Renal pelvis (tissue), 4 donors: ENCODE data around the gene NEGR1. TPM values are rescaled to one million over a fixed set of nuclear protein-coding genes. Genes with fewer than 3 reads are reported as not detected.

ENCODE experiments used
- DNase-seq: peaks from one replicate; pipeline ENCODE4 v3.0.0-alpha.2; 2013
- polyA plus RNA-seq, 3 donors: library from polyadenylated mRNA; unstranded; fragments of 120-200 nt; gene quantifications; one replicate each; pipeline ENCODE4 v1.2.1, GENCODE V29; 2013; ENCODE audit not compliant: insufficient read length in 3 of 3

Gene NEGR1
- polyA plus RNA-seq, 3 donors = 3.3 to 4.8 (median 3.5) TPM

DNA sequence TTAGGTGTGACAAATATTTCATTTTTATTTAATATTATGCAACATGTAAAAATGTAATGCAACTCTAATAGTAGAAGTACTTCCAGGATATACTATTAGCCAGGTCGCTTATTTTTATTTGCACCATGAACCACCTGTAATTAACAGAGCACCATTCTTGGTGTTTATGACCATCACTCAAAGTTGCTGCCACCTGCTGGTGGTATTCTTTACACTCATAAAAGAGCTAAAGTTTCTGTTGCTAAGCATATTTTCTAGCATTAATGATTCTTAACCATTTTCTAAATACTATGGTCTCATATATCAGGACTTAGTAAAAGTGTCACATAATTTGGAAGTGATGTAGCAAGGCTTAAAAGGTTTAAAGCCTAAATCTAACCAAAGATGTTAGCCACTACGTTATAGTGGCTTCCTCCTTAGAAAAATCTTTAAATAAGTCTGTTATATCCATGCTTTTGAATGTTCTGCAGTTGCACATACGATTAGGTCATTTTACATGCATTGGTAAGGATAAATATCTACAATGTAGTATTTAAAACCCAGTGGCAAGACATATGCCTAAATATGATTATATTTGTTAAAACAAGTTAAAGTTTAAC, 244.5 kb downstream of the NEGR1 start:
- peak; percentile 24 for DNase-seq

DNA sequence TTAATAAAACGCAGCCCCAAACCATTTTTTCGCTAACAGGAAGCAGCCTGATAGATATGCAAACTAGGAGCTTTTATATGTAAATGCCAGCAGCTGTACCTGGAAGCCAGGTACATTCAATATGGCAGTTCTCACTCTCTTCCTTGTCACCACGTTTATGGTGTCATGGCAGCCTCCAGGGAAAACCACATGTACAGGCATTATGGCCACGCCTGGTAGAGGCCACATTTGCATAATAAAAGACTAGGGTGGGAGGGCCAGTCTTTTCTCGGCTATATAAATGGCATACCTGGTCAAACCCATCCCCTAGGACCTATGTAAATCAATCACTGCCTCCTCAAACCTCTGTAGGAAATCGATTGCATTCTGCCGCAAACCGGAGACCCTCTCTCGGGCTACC, 247.5 kb downstream of the NEGR1 start:
- no peak for DNase-seq

DNA sequence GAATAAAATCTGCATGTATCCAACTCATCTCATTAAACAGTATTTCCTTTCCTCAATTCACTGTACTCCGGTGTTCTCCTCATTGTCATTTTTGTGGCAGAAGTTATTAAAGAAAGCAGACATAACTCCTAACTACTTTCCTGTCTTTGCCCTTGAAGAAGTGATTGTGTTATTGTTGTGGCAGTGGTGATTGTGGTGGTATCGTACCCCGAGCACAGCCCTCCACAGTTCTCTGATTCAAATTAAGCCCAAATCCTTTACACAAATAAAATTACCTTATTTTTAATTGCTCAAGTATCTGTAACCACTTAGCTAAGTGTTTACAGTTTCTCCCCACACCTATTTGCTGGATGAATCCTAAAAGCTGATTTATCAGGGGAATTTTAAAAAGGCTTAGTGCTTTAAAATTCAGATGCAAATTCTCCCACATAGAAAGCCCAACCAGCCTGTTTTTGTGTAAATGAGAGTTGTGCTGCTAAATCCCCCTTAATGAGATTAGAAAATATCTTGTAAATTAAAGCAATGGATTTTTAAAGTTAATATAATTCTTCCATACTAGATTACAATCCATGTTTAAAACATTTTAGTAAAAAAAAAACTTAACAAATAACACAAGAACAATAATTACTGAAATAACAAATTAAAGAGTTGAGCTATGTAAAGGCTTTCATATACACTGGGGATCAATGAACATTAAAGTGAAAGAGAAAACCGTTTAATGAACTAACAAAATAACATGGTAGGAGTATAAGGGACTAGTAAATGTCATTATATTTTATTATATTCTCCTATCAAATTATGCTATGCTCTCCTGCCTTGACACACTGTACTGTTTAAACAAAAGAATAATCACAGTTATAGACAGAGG, 259.0 kb downstream of the NEGR1 start:
- no peak for DNase-seq

DNA sequence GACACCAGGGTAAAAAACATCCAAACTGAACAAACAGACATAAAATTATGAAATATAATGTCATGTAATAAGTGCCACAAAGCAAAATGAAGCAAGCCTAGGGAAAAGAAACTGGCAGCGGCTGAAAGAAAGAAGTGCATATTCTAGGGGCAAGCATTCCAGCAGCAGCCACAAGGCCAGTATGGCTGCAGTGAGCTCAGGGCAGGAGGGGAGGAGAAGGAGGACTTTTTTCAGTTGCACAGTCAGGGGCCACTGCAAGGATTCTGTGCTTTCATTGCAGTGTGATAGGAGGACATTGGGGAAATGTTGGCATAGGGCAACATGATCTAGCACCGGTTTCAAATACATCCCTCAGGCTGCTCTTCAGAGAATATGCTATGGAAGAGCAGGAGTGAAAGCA, 263.8 kb downstream of the NEGR1 start:
- no peak for DNase-seq

DNA sequence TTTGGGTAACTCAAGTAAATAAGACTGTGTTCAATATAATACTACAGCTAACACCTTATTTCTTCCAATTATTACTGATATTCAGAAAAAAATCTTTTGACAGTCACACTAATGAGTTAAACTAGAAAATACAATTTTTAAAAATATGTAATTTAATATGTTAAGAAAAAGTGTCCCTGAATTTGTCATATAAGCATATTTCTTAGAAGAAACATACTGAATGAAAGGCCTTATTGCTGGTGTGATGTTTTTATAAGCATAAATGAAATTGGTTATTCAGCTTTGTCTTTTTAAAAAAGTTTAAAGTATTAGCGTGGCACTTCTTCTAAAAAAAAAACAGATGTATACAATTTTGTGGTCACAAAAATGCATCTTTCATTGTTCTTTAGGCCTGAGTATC, 267.3 kb downstream of the NEGR1 start:
- DNase-seq = no peak

DNA sequence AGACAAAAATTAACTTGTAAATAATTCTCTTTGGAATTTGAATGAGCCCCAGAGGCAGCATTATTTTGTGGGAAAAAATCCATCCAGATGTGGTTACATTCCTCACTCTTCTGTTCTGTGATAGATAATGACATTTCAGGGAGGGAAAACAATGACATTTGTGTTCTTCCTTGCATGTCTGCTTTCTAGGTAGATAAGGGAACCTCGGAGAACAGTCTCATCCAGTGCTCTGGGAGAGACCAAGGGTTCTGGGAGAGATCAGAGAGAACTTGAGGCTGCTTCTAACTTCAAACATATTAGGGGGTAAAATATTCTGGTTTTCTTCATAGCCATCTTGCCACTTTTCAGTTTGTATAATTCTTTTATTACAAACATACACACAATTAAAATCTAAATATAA, 269.2 kb downstream of the NEGR1 start:
- DNase-seq = no peak

DNA sequence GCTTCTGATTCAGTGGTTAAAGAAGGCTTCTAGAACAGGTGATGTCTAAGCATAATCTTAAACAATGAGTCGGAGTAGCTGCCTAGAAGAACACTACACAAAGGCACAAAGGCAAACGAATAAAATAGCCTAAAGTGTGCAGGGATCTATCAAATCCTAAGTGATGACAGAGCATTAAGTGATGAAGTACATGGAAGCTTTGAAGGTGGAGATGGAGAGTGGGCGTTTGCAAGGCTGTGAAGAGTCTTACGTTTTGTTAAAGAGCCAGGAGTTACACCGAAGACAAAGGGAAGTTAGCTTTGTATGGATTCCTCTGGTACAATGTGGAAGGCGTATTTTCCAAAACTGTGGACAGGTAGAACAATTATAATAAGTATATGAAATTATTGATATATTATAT, 270.6 kb downstream of the NEGR1 start:
- DNase-seq = no peak

DNA sequence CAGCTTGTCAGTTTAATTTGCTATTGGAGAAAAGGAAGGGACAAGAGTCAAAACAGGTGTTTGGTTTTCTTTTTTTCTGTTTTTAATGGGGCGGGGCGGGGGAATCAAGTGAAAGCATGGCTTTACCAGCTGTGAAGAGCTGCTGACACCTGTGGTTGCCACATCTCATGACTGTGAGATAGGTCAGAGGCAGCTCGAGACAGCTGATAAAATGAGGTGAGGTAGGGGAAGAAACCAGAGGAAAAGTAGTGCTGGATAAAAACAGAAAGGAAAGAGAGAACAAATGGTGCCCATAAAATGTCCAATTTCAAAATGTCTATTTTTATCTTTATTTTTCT, 272.3 kb downstream of the NEGR1 start:
- no peak for DNase-seq

DNA sequence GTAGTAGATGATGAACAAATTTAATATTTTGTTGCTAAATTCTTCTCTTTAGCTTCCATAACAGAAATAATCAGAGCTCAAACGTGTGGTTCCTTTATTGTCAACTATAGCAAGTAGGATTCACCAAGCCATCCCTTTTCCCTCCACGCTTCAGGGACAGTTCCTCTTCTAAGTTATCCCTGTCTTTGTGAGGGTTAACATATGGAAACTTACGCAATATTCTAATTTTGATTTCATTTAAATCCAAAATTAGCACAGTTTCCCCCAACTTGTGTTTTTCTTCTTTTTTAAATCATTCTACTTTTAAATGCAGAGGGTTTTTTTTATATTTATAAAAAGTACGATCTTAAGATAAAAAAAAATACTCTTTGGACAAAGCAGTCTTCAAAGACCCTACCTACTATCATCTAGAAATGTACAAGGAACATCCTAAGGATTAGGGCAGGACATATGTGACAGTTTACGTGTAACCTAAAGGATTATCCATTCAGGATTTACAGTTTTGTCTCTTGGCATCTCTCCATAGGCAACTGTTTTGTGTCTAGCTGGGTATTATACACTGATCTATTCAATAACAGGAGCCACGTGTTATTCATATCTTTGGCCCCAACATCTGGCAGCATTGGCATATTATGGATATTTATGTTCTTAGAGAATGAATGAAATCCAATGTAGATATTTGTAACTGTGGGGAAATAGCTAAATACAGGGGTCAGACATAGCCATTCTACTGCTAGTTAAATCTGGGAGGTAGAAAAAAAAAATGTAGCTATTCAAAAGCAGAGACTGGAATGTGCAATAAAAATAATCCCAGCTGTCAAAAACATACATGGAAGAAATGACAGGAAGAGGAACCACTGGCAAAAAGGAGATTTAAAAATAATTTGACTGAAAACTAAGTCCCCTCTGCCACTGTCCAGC, 272.9 kb downstream of the NEGR1 start:
- DNase-seq = no peak

DNA sequence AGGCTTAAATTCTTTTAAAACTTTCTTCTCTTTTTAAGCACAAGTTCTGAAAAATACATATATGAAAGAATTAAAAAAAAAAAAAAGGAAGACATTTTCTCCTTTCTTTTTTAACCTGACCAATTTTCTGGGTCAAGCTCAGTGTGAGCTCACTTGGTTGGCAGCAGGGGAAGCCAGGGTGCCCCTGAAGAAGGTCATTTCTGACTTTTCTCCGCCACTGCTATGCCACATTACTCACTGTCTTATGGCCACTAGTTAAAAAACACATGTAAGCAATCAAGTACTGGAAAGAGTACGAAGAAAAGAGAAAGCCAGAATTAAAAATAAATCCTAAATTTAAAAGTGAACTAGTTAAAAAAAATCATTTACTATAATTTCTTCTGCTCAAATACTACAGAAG, 275.0 kb downstream of the NEGR1 start:
- no peak for DNase-seq

DNA sequence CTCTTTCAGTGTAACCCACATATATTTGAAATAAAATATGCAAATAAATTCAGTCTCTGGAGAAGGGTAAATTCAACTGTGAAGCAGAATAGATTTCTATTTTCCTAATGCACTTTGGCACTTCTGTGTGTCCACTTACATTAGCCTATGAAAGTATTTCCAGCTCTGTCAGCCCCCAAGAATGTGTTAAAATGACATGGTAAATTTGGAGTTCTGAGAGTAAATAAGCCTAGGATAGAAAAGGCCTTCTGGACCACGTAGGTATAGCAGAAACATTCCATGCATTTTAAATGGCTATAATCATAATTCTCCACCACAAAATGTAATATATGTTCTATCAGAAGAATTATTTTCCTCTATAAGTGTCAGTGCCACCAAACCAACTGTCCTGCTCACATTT, 276.2 kb downstream of the NEGR1 start:
- no peak for DNase-seq

DNA sequence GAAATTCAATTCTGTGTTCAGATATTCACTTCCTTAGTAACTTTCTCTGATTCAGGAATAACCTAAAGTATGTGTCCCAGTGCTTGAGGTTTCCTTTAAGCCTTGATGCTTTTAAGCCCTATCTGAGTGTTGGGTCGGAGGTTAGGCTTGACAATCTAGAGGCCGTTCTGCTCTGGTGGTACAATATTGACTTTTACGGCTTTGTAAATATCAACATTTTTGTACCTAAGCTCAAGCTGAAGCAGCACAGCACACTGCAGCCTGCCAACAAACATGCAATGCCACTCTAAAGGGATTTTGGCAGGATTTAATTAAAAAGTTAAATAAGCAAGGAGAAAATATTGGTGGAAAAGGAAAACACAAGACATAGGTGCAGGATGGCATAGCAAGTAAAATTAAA, 279.2 kb downstream of the NEGR1 start:
- no peak for DNase-seq

DNA sequence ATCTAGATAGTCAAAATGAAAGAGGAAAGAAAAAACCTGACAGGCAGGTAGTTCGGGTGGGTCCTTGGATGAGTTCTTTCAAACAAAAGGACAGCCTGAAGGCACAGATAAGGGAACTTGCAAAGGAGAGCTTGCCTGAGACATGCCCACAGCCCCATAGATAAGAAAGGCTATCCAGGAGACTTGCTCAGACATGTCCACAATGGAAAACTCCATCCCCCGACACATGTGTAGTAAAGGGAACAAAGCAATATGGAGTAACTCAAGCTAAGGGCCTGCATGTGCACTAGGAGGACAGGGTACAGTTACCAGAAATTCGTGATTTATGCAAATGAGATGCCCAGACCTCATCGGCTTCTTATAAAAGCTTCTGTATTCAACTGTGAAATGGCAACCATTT, 281.5 kb downstream of the NEGR1 start:
- DNase-seq = no peak

DNA sequence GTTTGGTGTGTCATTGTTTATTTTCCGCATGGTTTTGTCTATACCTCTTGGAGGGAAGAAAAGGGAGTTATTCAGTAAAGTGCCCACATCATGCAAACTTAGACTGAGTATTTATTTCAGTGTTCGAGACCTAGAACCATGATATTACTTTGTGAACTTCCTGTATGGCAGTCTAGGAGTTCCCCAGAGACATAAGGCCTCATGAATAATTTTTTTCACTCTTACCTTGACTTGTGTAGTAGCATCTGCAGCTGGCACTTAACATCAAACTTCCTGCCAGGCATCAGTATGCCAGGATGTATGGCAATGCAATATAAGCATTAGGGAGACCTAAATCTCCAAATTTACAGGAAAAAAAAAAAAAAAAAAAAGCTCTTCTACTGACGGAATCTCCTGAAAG, 287.7 kb downstream of the NEGR1 start:
- no peak for DNase-seq

DNA sequence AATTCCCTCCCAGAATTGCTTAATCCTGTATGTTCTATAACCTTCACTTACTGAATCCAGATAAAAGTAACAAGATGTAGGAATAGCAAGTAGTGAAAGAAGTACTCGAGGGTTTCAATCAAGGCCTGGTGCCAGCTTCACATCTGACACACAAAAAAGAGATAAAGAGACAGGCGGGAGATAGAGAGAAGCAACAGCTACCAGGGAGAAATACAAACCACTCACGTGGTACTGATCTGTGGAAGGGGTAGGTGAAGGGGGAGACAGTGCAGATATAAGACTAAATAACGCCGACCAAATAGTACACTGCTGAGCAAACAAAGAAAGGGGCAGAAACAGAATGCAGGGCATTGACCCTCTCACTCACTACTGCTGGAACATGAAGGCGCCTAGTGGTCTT, 295.2 kb downstream of the NEGR1 start:
- no peak for DNase-seq

DNA sequence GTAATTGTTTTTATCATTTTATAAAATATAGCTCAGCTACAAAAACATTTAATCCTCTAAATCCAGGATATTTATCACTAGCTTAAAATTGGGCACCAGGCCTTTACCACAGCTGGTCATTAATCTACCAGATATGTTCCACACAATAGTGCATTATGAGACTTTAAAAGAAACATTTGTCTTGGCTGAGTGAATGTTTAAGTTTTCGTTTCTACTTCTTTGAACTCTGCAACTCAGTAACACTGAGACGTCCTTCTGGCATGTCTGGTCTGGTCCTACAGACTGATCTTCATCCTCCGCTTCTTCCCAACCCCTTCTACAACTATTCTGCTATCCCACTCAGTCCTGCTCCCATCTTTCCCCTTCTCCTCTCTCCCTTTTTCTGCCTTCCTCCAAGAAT, 296.2 kb downstream of the NEGR1 start:
- no peak for DNase-seq

DNA sequence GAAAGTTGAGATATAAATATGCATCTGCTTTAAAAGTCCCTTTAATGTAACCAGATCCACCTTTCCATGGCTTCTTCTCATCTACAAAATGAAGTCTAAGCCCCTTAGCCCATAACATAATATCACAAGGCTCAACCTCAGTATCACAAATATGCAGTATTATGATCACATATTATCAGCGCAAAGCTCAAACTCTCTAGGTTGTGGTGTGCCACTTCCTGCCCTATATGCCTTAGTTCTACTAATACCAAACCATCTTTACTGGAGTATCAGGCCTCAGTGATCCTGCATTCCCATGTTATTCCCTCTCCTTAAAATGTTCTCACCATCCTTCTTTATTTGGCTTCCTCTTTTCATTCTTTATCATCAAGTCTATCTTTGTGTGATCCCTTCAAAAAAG, 301.8 kb downstream of the NEGR1 start:
- no peak for DNase-seq

DNA sequence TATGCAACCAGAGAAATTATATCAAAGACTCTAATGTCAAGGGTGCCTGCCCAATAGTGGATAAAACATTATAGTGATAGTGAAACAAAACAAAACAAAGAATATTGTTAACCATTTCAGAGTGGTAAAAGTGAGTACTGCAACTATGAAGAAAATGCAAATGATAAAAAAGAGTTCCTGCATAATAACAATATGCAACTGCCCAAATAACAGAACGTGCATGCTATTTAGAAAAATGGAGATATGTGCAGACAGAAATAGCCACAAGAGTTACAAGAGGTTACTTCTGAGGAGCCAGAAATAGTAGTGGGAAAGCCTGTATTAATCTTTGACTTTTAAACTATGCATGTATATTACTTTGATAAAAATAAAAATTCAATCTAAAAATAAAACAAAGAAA, 302.5 kb downstream of the NEGR1 start:
- no peak for DNase-seq

DNA sequence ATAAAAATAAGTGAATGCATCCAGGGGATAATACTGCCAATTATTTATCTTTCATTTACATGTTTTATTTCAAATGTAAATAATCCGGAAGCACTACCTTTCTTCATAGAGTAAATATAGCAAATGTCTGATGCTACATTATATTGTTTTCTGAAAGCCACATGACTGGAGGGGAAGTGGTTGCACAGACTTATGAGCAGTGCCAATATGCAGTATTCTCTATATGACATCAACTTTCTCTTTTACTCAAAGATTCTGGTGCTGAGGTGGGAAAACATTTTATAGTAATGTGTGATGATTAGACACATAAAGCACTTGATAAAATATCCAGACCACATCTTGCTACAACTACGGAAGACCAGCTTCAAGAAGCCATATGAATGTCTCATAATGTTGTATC, 314.7 kb downstream of the NEGR1 start:
- no peak for DNase-seq

DNA sequence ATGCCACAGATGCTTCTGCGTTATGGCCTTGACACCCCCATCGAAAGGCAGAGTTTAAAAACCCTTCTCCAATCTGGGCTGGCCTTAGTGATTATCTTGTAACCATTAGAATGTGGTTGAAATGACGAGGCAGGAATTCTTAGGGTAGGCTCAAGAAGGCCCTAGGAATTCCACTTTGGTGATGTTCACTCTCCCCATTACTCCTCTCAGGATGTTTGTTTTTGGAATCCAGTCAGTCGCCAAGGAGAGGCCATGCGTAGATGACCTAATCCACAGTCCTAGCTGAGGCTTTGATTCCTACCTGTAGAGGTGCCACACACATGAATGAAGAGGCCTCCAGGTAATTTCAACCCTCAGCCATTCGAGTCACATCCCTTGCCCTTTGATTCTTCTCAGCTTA, 318.2 kb downstream of the NEGR1 start:
- no peak for DNase-seq

DNA sequence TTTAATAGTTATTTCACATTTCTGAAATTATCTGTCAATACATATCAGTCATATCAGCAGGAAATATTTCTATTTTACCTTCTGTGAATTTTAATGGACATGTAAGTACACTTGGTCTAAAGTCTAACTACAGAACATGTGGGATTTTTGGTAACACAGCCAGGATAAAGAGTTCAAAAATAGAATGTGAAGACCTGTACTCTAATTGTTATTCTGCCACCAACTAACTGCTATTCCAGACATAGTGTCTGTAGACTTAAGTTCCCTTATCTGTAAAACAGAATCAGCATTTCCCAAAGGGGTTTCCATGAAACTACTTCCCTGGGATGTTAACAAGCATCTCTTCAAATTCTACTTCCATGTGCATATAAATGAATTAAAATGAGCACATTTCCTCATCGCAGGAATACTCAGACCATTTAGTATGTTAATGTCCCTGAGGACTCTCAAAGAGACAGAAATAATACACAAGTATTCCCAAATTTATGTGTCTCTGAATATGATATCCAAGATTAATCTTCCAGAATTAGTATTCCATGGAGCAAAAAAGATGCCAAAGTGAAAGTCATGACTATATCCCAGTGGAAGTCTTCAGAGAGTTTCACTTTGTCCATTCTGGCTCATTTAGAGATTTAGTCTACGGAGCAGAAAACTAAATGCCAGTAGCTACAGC, 325.6 kb downstream of the NEGR1 start:
- no peak for DNase-seq

DNA sequence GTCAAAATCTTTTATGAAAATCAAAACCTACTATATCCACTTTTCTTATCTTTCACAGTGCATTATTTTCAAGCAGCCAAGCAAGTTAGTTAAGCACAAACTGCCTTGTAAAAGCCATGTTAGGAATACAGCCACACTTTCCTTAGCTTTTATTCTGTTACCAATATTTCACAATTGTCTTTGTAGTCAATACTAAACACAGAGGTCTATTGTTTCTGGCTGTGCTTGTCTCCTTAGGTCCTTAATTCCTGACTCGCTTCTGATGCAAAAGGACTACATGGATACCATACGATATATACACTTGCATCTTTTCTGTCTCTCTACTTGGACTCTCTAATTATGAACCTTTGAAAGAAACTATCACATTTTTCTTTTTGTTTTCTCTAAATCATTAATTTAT, 331.8 kb downstream of the NEGR1 start:
- DNase-seq = no peak
